Activated CD8-positive, alpha-beta memory T cell treated with anti-CD3 and anti-CD28 coated beads, Interleukin-2, amount 50 U/mL, for 1 hour (primary cell): ENCODE measurements around the gene SPRY1.

Source experiments
- DNase-seq: peaks from one replicate; pipeline ENCODE4 v3.0.0-alpha.2; 2020; ENCODE audit errors: extremely low read depth

SPRY1 gene

GRCh38 chr4:123379392-123379791 is 17.2 kb upstream of the SPRY1 start:
- no peak for DNase-seq

DNA sequence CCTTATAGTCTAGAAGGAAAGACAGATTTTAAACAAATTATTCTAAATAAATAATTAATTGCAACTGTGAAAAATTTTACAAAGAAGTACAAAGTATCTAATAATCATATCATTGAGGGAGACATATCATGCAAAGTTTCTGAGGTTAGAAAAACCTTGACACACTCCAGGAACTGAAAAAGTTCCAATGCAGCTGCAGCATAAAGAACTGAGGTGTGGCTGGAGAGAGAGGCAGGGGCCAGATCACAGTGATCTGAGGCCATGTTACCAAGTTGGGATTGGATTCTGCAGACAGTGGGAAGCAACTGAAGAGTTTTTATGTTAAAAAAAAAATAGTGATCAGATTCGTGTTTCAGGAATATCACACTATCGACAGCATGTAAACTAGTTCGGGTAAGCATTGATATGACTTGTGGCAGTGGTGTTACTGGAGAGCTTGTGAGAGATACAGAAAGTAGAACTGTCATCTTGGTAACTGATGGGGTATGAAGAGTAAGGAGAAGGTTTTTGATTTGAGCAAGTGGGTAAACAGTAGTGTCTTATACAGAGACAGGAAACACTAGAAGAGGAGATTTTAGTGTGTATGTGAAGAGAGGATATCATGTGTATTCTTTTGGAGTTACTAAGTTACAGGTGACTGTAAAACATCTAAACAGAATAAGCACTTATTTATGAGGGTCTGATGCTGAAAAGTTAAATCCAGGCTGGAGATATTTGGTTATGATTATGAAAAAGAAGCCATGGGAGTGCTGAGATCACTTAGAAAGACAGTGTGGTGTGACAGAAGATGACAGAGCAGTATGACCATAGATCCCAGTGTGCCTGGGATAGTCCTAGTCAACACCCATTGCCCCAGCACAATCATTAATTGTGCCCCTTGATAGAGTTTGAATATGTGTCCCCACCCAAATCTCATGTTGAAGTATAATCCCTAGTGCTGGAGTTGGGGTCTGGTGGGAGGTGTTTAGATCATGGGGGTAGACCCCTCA is 15.6 kb upstream of the SPRY1 start:
- no peak for DNase-seq

GRCh38 chr4:123381996-123382395 is 14.6 kb upstream of the SPRY1 start:
- no peak for DNase-seq

DNA sequence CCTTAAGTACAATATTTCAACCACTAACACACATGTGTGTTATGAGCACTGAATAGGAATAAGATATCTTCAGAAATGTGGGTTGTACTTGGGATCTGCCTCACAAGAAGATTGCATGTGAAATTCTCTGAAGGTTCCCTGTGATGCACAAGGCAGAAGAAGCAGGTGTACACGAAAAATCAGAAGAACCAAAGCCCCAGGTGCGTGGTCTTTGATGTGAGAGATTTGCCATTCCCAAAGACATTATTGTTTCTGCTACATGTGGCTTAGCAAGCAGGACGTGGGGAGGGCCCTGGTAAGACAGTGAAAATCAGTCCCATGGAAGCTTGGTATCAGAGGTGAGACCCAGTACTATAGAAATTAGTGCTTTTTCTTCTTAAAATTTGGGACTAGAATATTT is 13.0 kb upstream of the SPRY1 start:
- no peak for DNase-seq

DNA sequence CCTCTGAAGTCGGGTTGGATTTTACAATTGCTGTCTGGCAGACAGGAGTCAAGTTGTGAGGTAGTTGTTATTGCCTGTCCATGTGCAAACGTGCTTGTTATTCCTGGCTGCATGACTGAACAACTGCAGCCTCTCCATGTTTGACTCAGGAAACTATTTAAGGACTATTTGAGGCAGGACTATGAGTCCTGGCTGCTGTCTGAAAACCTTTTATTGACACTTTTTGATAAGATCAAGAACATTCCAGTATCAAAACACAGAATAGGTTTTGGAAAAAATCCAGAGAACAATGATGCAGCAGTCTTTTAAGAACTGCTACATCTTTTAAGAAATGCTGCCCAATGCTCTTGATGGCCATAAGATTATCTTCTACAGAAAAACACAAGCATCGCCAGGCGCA is 10.0 kb upstream of the SPRY1 start:
- DNase-seq: no peak

DNA sequence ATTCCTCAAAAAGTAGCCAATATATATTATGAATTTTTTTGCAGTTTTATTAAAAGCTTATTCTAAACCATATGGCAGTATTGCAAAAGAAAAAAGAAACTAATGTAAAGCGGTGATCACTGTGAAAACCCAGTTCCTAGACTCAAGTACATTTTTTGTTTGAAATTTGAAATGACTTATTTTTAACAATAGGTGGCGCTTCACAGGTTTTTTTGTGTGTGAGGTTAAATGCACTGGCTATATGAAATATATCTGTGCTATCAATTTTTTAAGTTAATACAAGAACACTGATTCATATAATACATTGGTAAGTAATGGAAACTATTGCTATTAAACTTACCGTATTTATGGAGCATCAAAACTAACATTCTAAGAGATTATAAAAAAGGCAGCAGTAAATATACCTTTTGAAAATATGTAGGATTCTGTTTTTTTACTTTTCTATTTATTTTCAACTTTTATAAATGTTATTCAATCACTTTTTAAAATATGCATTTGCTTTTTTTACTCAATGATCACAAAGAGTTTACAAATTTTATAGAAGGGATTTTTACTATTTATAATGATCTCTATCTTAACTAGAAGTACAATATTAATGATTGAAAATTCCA is 5.6 kb upstream of the SPRY1 start:
- no peak for DNase-seq

DNA sequence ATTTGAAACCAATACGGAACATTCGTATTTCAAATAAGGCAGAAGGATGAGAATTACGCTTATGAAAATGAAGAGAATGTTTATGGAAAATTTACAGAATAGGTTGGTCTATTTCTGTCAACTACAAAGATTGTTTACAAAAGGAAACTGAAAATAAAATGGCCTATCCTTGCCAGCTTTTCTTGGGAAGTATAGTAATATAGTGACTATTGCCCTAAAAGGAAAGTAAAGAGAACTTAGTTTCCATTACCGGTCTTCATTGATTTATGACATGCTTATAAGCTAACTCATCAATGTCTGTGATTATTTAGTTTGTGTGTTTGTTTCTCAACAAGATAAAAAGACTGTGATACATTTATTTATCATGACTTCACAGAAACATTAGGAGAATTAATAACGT is 2.9 kb upstream of the SPRY1 start:
- no peak for DNase-seq

GRCh38 chr4:123397144-123398065 is 810 bp downstream of the SPRY1 start:
- DNase-seq: no peak

DNA sequence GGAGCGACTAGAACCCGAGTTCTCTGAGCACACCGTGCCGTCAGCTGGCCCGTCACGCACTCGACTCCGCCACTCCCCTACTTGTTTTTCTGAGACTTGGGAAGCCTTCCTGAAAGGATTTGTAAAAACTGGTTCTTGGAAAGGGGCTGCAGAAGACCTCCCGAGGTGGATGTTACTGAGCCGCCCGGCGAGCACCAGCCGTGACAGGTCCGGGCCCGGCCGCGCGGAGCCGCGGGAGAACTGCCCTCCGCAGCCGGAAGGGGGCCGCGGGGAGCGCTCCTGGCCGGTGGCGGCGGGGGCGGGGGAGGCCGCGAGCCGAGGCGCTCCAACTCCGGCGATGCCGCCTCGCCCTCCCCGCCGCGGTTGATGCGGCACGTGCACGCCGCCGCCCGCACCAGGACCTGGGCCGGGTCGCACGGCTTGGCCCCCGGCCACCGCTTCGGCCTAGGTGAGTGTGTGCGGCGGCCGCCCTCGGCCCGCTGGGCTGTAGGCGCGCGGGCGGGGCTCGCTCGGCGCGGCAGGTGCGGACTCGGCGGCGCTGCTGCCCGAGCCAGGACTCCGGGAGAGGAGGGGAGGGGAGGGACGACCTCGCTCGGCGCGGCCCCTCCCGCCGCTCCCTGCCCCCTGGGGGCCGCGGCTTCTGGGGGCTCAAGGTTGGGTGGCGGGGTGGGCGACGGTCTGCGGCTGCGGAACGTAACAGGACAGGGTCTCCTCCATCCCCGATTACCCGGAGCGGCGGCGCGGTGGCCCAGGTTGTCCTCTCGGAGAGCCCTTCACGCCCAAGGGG is 1.7 kb downstream of the SPRY1 start:
- no peak for DNase-seq

DNA sequence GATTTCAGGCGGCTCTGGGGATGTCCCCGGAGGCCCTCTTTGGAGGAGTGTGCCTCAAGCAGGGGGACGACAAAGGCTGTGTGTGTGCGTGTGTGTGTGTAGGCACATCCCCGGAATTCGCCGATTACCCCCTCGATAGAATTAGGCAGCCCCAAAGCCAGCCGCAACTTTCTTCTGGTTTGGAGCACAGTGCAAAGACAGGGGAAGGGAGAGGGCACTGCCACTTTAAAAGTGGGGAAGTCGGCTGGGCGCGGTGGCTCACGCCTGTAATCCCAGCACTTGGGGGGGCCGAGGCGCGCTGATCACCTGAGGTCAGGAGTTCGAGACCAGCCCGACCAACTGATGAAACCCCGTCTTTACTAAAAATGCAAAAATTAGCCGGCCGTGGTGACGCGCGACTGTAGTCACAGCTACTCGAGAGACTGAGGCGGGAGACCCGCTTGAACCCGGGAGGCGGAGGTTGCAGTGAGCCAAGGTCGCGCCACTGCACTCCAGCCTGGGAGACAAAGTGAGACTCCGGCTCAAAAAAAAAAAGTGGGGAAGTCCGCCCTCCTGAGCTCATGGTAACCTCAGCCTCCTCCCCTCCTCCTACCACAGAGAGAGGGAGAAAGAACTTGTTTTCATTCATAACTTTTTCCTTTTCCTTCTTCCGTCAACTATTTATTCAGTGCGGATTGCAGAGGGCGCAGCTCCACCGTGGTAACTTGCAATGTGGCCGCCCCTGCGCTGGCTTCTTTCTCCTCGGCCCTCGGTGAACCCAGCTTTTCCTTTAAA is 2.4 kb downstream of the SPRY1 start:
- no peak for DNase-seq

GRCh38 chr4:123399627-123400358 is 3.2 kb downstream of the SPRY1 start:
- no peak for DNase-seq

GRCh38 chr4:123401271-123402120 is 4.9 kb downstream of the SPRY1 start:
- DNase-seq: no peak

GRCh38 chr4:123402121-123402465 is 5.5 kb downstream of the SPRY1 start:
- DNase-seq: no peak

DNA sequence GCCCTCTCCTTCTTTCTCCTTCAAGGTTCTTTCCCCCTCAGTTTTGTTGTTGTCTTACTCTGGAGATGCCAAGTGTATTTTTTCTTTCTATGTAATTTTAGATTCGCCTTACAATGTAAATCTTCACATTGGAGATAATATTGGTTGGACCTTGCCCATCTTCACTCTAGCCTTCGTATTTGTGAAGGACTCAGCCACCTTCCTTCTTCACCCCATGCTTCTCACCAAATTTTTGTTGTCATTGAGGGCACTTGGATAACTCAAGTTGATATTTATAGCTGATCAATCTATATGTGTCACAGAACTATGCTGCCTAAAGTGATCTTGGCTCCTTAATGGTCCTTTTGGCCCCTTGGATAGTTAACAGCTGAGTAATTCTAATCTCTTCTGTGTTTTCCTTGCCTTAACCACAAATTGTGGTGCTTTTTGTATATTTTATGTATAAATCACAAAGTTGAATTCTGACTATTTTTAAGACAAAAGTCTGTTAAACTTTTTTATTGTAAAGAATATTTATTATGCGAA is 6.5 kb downstream of the SPRY1 start:
- DNase-seq: no peak

DNA sequence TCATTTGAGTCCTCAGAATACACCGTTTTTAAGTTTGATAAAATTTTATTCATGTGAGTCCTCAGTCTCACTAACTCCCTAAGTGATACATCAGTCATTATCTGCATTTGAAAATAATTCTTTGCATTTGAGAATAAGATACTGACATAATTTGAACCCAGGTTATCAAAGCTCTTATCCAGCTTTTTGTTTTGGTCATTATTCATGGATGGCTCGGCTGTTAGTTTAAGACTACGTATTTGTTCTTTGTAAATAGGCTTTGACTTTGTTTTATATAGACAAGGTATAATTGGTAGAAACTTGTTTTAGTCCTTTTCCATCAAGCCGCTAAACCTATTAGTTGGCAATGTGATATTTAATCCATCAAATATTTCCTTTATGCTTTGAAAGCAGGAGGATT is 7.9 kb downstream of the SPRY1 start:
- no peak for DNase-seq

DNA sequence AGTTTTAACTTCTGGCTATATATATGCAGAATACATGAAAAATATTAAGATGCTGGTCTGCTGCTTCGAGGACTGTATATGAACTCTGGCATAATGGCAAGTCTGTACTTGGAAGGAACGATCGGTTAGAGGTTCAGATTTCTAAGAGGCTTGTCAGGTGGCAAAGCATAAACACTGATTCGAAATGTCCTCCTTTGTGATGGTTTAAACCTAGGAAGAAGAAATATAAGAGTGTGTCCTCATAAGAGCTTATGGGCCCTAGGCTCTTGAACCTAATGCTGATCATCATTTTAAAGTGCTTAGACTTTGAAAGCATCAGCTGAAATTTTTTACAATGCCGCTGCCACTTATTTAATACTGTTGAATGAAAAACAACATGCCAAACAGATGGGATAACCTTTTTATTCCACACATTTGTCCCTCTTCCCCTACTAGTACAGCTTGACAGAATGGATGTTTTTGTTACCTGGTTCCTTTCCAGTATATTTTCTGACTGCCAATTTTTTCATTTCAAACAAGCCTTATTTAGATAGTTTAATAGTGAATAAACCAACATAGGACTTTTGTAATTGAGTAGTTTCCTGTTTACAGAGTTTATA is 8.8 kb downstream of the SPRY1 start:
- DNase-seq: no peak

GRCh38 chr4:123406872-123407271 is 10.3 kb downstream of the SPRY1 start:
- DNase-seq: no peak

DNA sequence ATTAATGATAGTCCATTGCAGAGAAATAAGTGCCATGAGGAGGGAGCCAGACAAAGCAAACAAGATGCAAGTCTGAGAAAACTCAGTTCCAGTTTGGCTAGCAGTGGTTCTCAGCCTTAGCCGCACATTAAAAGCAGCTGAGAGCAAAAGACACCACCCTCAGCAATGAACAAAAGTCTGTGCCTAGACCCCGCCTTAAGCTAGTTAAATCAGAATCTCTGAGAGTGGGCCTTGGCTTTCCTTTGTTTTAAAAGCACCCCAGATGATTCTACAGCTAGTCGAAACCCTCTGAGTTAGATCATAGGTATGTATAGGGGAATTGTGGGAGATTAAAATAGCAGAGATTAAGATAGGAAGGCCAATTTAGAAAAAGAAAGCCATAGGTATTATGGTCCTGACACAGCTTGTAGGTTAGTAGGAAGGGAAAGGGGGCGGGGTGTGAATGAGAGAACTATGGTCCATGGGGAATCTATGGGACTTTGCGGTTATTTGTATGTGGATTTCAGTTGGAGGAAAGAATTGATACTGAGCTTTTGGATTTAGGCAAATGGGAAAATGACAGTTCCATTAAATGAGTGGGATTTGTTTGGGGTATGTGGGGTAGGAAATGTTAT is 12.0 kb downstream of the SPRY1 start:
- DNase-seq: no peak
